Measurements from ENCODE around the gene MGAT3.

- TF ChIP-seq EZH2 (IDR thresholded peaks at IDR 0.05; ENCODE audit: borderline replicate concordance) (no peak), CTCF (IDR thresholded peaks at IDR 0.05; ENCODE audit: poor library complexity) (no peak), EZH2phosphoT487 (IDR thresholded peaks at IDR 0.05; ENCODE audit: low read depth, severe bottlenecking, unreplicated experiment) (no peak)
These were observed 42.4 kb upstream of the MGAT3 start for GRCh38 chr22:39414377-39414776.
